ENCODE data around the gene ERC2.

ERC2 gene

DNA sequence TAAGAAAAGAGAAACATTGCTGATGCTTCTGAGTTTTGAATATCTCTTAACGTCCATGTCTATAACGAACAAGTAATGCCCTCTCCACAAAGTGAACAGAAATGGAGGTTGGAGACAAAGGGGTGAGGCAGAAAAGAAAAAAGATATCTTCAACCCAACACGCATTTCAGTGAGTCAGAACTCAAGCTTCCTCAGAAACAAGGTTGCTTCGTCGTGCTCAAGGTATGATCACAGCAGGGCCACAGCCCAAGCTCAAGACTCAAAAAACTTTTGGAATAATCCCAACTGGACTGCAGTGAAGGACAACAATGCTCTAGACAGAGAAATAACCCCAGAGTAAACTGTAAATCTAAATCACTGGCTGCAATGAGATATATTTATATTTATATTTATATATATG, 1000.0 kb downstream of the ERC2 start:
- FAIRE-seq: no peak
- no peak for DNase-seq (ENCODE audit: insufficient read length, low spot score)
- TF ChIP-seq POLR2A (IDR thresholded peaks at IDR 0.05; ENCODE audit: low read depth, low read length): no peak
- no peak for TF ChIP-seq POU2F2 (IDR thresholded peaks at IDR 0.05; ENCODE audit: low read depth, low read length)
- no peak for TF ChIP-seq SPI1 (IDR thresholded peaks at IDR 0.05; ENCODE audit: low read depth, low read length)
- TF ChIP-seq PAX5 (IDR thresholded peaks at IDR 0.05; ENCODE audit: insufficient read depth, low read length, severe bottlenecking): no peak
- no peak for TF ChIP-seq TAF1 (IDR thresholded peaks at IDR 0.05; ENCODE audit: low read depth, low read length)
- TF ChIP-seq POLR2AphosphoS5 (IDR thresholded peaks at IDR 0.05; ENCODE audit: low read depth, low read length): no peak

- no peak for FAIRE-seq
- DNase-seq (ENCODE audit: insufficient read length, low spot score): no peak
- no peak for TF ChIP-seq POLR2AphosphoS5 (IDR thresholded peaks at IDR 0.05; ENCODE audit: low read depth, low read length)
- no peak for TF ChIP-seq PAX5 (IDR thresholded peaks at IDR 0.05; ENCODE audit: insufficient read depth, low read length, severe bottlenecking)
- TF ChIP-seq POU2F2 (IDR thresholded peaks at IDR 0.05; ENCODE audit: low read depth, low read length): no peak
- no peak for TF ChIP-seq POLR2A (IDR thresholded peaks at IDR 0.05; ENCODE audit: low read depth, low read length)
- no peak for TF ChIP-seq TAF1 (IDR thresholded peaks at IDR 0.05; ENCODE audit: low read depth, low read length)
- no peak for TF ChIP-seq SPI1 (IDR thresholded peaks at IDR 0.05; ENCODE audit: low read depth, low read length)
Measured at GRCh38 chr3:55467099-55467498, 1001.2 kb downstream of the ERC2 start.

GRCh38 chr3:55466526-55466925, 1001.7 kb downstream of the ERC2 start:
- FAIRE-seq: no peak
- no peak for TF ChIP-seq POU2F2 (IDR thresholded peaks at IDR 0.05; ENCODE audit: low read depth, low read length)
- no peak for TF ChIP-seq PAX5 (IDR thresholded peaks at IDR 0.05; ENCODE audit: insufficient read depth, low read length, severe bottlenecking)
- no peak for TF ChIP-seq POLR2AphosphoS5 (IDR thresholded peaks at IDR 0.05; ENCODE audit: low read depth, low read length)
- no peak for TF ChIP-seq SPI1 (IDR thresholded peaks at IDR 0.05; ENCODE audit: low read depth, low read length)
- TF ChIP-seq POLR2A (IDR thresholded peaks at IDR 0.05; ENCODE audit: low read depth, low read length): no peak
- no peak for TF ChIP-seq TAF1 (IDR thresholded peaks at IDR 0.05; ENCODE audit: low read depth, low read length)

GRCh38 chr3:55461896-55462295, 1006.4 kb downstream of the ERC2 start:
- FAIRE-seq (no peak), DNase-seq (ENCODE audit: insufficient read length, low spot score) (no peak)

More at GRCh38 chr3:55466526-55466925, 1001.7 kb downstream of the ERC2 start:
- DNase-seq (ENCODE audit: insufficient read length, low spot score): no peak

GRCh38 chr3:55459838-55460237, 1008.4 kb downstream of the ERC2 start:
- DNase-seq (ENCODE audit: insufficient read length, low spot score) (no peak), FAIRE-seq (no peak)
- TF ChIP-seq SPI1 (IDR thresholded peaks at IDR 0.05; ENCODE audit: low read depth, low read length): no peak
- no peak for TF ChIP-seq TAF1 (IDR thresholded peaks at IDR 0.05; ENCODE audit: low read depth, low read length)
- no peak for TF ChIP-seq POU2F2 (IDR thresholded peaks at IDR 0.05; ENCODE audit: low read depth, low read length)
- no peak for TF ChIP-seq POLR2A (IDR thresholded peaks at IDR 0.05; ENCODE audit: low read depth, low read length)
- no peak for TF ChIP-seq PAX5 (IDR thresholded peaks at IDR 0.05; ENCODE audit: insufficient read depth, low read length, severe bottlenecking)
- TF ChIP-seq POLR2AphosphoS5 (IDR thresholded peaks at IDR 0.05; ENCODE audit: low read depth, low read length): no peak

More at GRCh38 chr3:55461896-55462295, 1006.4 kb downstream of the ERC2 start:
- no peak for TF ChIP-seq SPI1 (IDR thresholded peaks at IDR 0.05; ENCODE audit: low read depth, low read length)
- TF ChIP-seq PAX5 (IDR thresholded peaks at IDR 0.05; ENCODE audit: insufficient read depth, low read length, severe bottlenecking): no peak
- TF ChIP-seq POLR2A (IDR thresholded peaks at IDR 0.05; ENCODE audit: low read depth, low read length): no peak
- no peak for TF ChIP-seq POU2F2 (IDR thresholded peaks at IDR 0.05; ENCODE audit: low read depth, low read length)
- no peak for TF ChIP-seq POLR2AphosphoS5 (IDR thresholded peaks at IDR 0.05; ENCODE audit: low read depth, low read length)
- no peak for TF ChIP-seq TAF1 (IDR thresholded peaks at IDR 0.05; ENCODE audit: low read depth, low read length)
